KMS-11 (cell line): Measurements from ENCODE around the gene EHD2.

Experiments used
- H2AFZ ChIP-seq: fragments of 200-600 bp; sonication (generic); 2 replicates; pipeline ENCODE4 v1.6.1; 2016; ENCODE audit warnings: antibody characterized with exemption, mixed run types, low read depth
- H3K27ac ChIP-seq: fragments of 200-600 bp; sonication (generic); 2 replicates; pipeline ENCODE4 v1.6.1; 2016; ENCODE audit warnings: mild to moderate bottlenecking, mixed run types
- H3K27me3 ChIP-seq: fragments of 200-600 bp; sonication (generic); 2 replicates; pipeline ENCODE4 v1.6.1; 2017; ENCODE audit warnings: mild to moderate bottlenecking, low read depth, mixed run types, moderate library complexity; ENCODE audit not compliant: insufficient read depth
- H3K36me3 ChIP-seq: fragments of 200-600 bp; sonication (generic); 2 replicates; pipeline ENCODE4 v1.6.1; 2017; ENCODE audit warnings: mild to moderate bottlenecking, mixed run types; ENCODE audit not compliant: insufficient read depth
- H3K4me1 ChIP-seq: fragments of 200-600 bp; sonication (generic); 2 replicates; pipeline ENCODE4 v1.6.1; 2016; ENCODE audit warnings: mild to moderate bottlenecking, low read depth, mixed run types; ENCODE audit not compliant: poor library complexity, severe bottlenecking
- H3K4me2 ChIP-seq: fragments of 200-600 bp; sonication (generic); 2 replicates; pipeline ENCODE4 v1.7.0; 2016; ENCODE audit warnings: mild to moderate bottlenecking, mixed run types
- H3K4me3 ChIP-seq: fragments of 200-600 bp; sonication (generic); IDR thresholded peaks from 2 replicates; pipeline ENCODE4 v1.6.1; 2017; ENCODE audit warnings: low read depth, low read length, mixed read lengths; ENCODE audit not compliant: insufficient read depth
- H3K79me2 ChIP-seq: fragments of 200-600 bp; sonication (generic); 2 replicates; pipeline ENCODE4 v1.6.1; 2016; ENCODE audit warnings: low read depth, mixed run types; ENCODE audit not compliant: insufficient read depth
- H3K9ac ChIP-seq: fragments of 200-600 bp; sonication (generic); 2 replicates; pipeline ENCODE4 v1.6.1; 2016; ENCODE audit warnings: mild to moderate bottlenecking, mixed run types
- H4K20me1 ChIP-seq: fragments of 200-600 bp; sonication (generic); 2 replicates; pipeline ENCODE4 v1.6.1; 2016; ENCODE audit warnings: mild to moderate bottlenecking, mixed run types; ENCODE audit not compliant: insufficient read depth
- TF ChIP-seq, protein P1 (sequence below): fragments of 200-600 bp; sonication (generic); conservative IDR thresholded peaks from 2 replicates; pipeline ENCODE4 v1.6.1; 2017; ENCODE audit warnings: low read depth, mild to moderate bottlenecking, antibody characterized with exemption, low read length, moderate library complexity, mixed read lengths

EHD2 gene

DNA sequence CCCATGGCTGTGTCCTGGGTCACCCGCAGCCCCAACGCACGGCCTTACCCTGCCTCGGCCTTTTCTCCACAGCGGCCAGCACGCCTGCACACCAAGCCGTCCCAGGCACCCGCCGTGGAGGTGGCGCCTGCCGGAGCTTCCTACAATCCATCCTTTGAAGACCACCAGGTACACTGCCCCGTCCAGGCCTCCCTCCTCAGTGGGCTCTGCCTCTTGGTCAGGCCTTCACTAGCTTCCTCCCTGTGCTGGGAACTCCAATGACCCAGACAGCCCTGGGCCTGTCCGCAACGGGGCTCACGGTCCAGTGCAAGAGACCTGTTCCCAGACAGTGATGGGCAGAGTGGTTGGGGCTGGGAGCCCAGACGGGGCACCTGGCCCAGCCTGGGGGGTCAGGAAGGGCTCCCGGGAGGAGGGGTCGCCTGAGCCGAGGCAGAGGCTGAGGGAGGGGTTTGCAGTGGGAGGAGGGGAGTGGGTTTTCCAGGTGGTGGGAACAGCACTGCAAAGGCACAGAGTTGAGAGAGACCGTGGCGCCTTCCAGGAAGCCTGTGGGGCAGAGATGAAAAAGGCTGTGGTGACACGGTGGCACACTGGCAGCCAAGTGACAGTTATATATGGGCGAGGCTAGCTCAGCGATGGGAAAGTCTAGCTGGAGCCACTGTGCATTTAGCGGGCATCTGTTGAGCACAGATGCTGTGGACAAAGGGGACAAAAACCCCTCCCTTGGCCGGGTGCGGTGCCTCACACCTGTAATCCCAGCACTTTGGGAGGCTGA, 39.4 kb downstream of the EHD2 start:
- Histone ChIP-seq H3K4me3 (no peak overlapping the region), H3K79me2 (peaks cover 20% of the 10 kb centered on the region; the same call in 1 of the 2 replicates), H3K9ac (no peak overlapping the region), H3K27me3 (no peaks in the 10 kb centered on the region), H3K36me3 (peaks cover 25% of the 10 kb centered on the region; the same call in 1 of the 2 replicates), H3K27ac (no peak overlapping the region), H2AFZ (no peak overlapping the region), H3K4me1 (no peaks in the 10 kb centered on the region), H3K4me2 (no peak overlapping the region), H4K20me1 (no peaks in the 10 kb centered on the region)
- TF ChIP-seq, protein P1, sequence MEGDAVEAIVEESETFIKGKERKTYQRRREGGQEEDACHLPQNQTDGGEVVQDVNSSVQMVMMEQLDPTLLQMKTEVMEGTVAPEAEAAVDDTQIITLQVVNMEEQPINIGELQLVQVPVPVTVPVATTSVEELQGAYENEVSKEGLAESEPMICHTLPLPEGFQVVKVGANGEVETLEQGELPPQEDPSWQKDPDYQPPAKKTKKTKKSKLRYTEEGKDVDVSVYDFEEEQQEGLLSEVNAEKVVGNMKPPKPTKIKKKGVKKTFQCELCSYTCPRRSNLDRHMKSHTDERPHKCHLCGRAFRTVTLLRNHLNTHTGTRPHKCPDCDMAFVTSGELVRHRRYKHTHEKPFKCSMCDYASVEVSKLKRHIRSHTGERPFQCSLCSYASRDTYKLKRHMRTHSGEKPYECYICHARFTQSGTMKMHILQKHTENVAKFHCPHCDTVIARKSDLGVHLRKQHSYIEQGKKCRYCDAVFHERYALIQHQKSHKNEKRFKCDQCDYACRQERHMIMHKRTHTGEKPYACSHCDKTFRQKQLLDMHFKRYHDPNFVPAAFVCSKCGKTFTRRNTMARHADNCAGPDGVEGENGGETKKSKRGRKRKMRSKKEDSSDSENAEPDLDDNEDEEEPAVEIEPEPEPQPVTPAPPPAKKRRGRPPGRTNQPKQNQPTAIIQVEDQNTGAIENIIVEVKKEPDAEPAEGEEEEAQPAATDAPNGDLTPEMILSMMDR = no peak

DNA sequence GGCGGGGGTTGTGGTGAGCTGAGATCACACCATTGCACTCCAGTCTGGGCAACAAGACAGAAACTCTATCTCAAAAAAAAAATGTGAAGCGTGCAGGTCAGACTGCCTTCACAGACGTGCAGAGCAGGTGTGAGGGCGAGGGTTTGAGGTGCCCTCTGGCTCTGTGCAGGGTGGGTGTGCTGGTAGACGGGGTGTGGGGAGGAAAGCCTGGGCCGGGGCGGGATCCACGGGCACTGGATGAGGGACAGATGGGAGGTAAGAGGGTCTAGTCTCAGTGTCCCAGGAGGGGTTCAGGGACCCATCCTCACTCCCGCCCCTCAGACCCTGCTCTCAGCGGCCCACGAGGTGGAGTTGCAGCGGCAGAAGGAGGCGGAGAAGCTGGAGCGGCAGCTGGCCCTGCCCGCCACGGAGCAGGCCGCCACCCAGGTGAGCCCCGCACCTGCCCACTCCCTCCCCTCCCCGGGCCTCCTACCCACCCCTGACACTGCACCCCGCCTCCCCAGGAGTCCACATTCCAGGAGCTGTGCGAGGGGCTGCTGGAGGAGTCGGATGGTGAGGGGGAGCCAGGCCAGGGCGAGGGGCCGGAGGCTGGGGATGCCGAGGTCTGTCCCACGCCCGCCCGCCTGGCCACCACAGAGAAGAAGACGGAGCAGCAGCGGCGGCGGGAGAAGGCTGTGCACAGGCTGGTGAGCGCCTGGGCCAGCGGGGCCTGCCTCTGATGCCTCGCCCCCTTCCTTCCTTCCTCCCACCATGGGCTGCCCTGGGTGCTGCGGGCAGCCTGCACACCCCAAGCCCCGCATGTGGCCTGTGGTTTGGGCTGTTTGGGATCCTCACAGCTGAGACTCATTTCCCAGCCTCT, 41.2 kb downstream of the EHD2 start:
- no peak overlapping the region for H3K27ac ChIP-seq

DNA sequence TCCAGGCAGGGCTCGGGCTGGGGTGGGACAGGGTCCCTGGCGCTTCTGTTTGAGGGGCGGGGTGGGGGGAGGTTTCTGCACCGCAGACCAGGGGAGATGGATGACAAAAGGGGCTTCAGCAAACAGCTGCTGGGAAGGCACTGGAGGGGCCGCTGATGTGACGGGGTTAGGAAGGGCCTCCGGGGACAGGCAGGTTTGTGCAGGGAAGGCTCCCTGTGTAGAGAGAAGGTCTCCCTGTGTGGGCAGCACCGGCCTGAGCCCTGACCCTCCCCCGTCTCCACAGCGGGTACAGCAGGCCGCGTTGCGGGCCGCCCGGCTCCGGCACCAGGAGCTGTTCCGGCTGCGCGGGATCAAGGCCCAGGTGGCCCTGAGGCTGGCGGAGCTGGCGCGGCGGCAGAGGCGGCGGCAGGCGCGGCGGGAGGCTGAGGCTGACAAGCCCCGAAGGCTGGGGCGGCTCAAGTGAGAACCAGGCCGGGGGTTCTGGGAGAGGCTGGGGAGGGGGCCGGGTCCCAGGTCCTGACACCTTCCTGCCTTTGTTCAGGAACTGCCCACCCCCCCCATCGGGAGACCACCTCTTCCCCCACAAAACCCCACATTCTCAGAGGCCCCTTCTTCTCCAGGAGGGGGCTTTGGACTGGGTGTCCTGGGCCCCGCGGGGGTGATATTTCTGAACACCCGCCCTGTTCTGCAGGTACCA, 42.0 kb downstream of the EHD2 start:
- H3K9ac ChIP-seq = no peak overlapping the region
- H3K4me1 ChIP-seq = no peaks in the 10 kb centered on the region

More for the DNA sequence above, 41.2 kb downstream of the EHD2 start:
- H2AFZ ChIP-seq = no peak overlapping the region
- H3K36me3 ChIP-seq = peaks cover 17% of the 10 kb centered on the region; the same call in 1 of the 2 replicates
- H4K20me1 ChIP-seq = no peaks in the 10 kb centered on the region
- TF ChIP-seq, protein P1 = no peak
- H3K4me1 ChIP-seq = no peaks in the 10 kb centered on the region
- no peak overlapping the region for H3K4me3 ChIP-seq
- no peak overlapping the region for H3K9ac ChIP-seq
- no peak overlapping the region for H3K4me2 ChIP-seq
- no peaks in the 10 kb centered on the region for H3K27me3 ChIP-seq
- H3K79me2 ChIP-seq = peaks cover 5% of the 10 kb centered on the region; the same call in 1 of the 2 replicates

More for the DNA sequence above, 42.0 kb downstream of the EHD2 start:
- no peaks in the 10 kb centered on the region for H4K20me1 ChIP-seq
- no peak overlapping the region for H3K4me2 ChIP-seq
- H3K4me3 ChIP-seq = no peak overlapping the region
- no peaks in the 10 kb centered on the region for H3K27me3 ChIP-seq
- H3K27ac ChIP-seq = no peak overlapping the region
- H3K36me3 ChIP-seq = peaks cover 17% of the 10 kb centered on the region; the same call in 1 of the 2 replicates
- no peaks in the 10 kb centered on the region; the same call in 1 of the 2 replicates for H3K79me2 ChIP-seq
- H2AFZ ChIP-seq = no peak overlapping the region
- TF ChIP-seq, protein P1 = no peak
